Heart left ventricle (tissue), 16 donors: Measurements from ENCODE around the gene ALDH1L1. TPM values are rescaled to one million over a fixed set of nuclear protein-coding genes. Genes with fewer than 3 reads are reported as not detected.

Experiments
- ATAC-seq, 4 donors: fragments of 200-7000 bp; cut with Tn5 transposase; one replicate each; pipeline ENCODE4 v1.9.1; 2020 to 2022; ENCODE audit warnings: moderate library complexity in 4 of 4, mild to moderate bottlenecking in 3 of 4, moderate number of reproducible peaks in 1 of 4
- DNase-seq, 5 donors: peaks; one replicate each; pipeline ENCODE4 v3.0.0-alpha.2; 2020
- H3K27ac ChIP-seq, 12 donors: fragments of 200-600 bp; sonication (generic) in 4 of 12; one replicate each; pipeline versions ENCODE4 v1.5.0 to v1.8.0; 2016 to 2022; ENCODE audit warnings: mild to moderate bottlenecking in 2 of 12
- H3K27me3 ChIP-seq, 9 donors: fragments of 200-600 bp; sonication (generic) in 2 of 9; one replicate each; pipeline versions ENCODE4 v1.5.1 to v1.8.0; 2016 to 2022; ENCODE audit warnings: mild to moderate bottlenecking in 3 of 9
- H3K36me3 ChIP-seq, 9 donors: fragments of 200-600 bp; sonication (generic) in 2 of 9; one replicate each; pipeline versions ENCODE4 v1.5.0 to v1.8.0; 2018 to 2022; ENCODE audit warnings: mild to moderate bottlenecking in 2 of 9
- H3K4me1 ChIP-seq, 12 donors: fragments of 200-600 bp; sonication (generic) in 4 of 12; one replicate each; pipeline versions ENCODE4 v1.5.0 to v1.8.0; 2016 to 2022; ENCODE audit warnings: mild to moderate bottlenecking in 3 of 12
- H3K4me3 ChIP-seq, 12 donors: fragments of 200-600 bp; sonication (generic) in 4 of 12; one replicate each; pipeline versions ENCODE4 v1.5.0 to v1.8.0; 2017 to 2022; ENCODE audit warnings: mild to moderate bottlenecking in 9 of 12, moderate library complexity in 4 of 12
- H3K9me3 ChIP-seq, 12 donors: fragments of 200-600 bp; sonication (generic) in 4 of 12; one replicate each; pipeline versions ENCODE4 v1.5.0 to v1.8.0; 2016 to 2022; ENCODE audit warnings: mild to moderate bottlenecking in 1 of 12
- POLR2A ChIP-seq, 2 donors: fragments of 450-650 bp; IDR thresholded peaks; one replicate each; pipeline ENCODE4 v1.6.1; 2017; ENCODE audit warnings: antibody characterized with exemption in 2 of 2, mild to moderate bottlenecking in 2 of 2, moderate library complexity in 2 of 2
- WGBS, 4 donors: extraction: QIAGEN DNeasy Blood & Tissue Kit in 2 of 4; methylation state at CpG; one replicate each; pipeline versions ENCODE4 v1.1.5 to v1.1.7; 2013 to 2018; 5-methylcytosine and 5-hydroxymethylcytosine counted together
- intact Hi-C, 10 donors: fragments of 100-400 bp; cut with DNase I; formaldehyde crosslinking; loops; one replicate each; pipeline versions ENCODE4 v1.11.1 to v1.14.2; 2022
- polyA plus RNA-seq, 2 donors: library from polyadenylated mRNA; stranded (reverse); fragments of 200-250 nt; gene quantifications; one replicate each; pipeline ENCODE4 v1.2.3, GENCODE V29; 2013
- total RNA-seq, 9 donors: library from RNA; depleted of rRNA in 2 of 9; stranded (reverse); fragments of >200 nt in 2 of 9; fragmentation: NEBNext Ultra II Directional in 3 of 9; extraction: Animal tissue kit (Norgen Biotek cat#: 25700) in 3 of 9; gene quantifications; one replicate each; pipeline versions ENCODE4 v1.1.0 to v1.2.4, GENCODE V29; 2016 to 2023
- TF ChIP-seq, protein P1 (sequence below), 12 donors: fragments of 200-600 bp; sonication (generic) in 4 of 12; IDR thresholded peaks; one replicate each; pipeline versions ENCODE4 v1.5.0 to v1.8.0; 2018 to 2022; ENCODE audit warnings: antibody characterized with exemption in 12 of 12, mild to moderate bottlenecking in 5 of 12
- donor health status: ischemic (EF 13 %, LVEDD 7.1; RV severe dilation, severe dysfunction).
- donor health status: healthy with polysubstance abuse.
- donor health status: DM: no; HTN: yes; CAD: no.
- donor health status: DM: no; HTN: no; CAD: no.
- donor health status: ischemic (EF 25% LVEDD 6.9; RV normal size, moderate dysfunction).
- donor health status: ischemic (EF 25% LVEDD 5.7; RV mildly dilated, moderate dysfunction).
- donor health status: healthy.
- donor health status: DM: yes; HTN: yes; CAD: no.
- donor health status: ischemic (EF 35%, LVEDD 5.7; RV mildly dilated, moderate dysfunction).
- donor health status: nonischemic (EF 11% LVEDD 7.7; RV severe dilation, severe dysfunction).
- donor health status: DM: yes; HTN: yes; CAD: no.
- donor health status: PGD.
- donor health status: ischemic (EF 29% LVEDD 5.4; RV normal size, mild dysfunction).
- donor health status: nonischemic (EF 23%, LVEDD 6.1; RV moderate dilation, normal function).

Gene ALDH1L1
- total and polyA plus RNA-seq, 11 donors = 13.4 to 74.1 (median 29.0) TPM

GRCh38 chr3:126187920-126188319, 7.5 kb upstream of the ALDH1L1 start:
- Histone ChIP-seq H3K27ac (no peak overlapping the region), H3K27me3 (peaks cover 0 to 1% (median 0%) of the 10 kb centered on the region in 9 donors), H3K9me3 (no peaks in the 10 kb centered on the region), H3K4me3 (no peak overlapping the region), H3K4me1 (peaks cover 0 to 9% (median 0%) of the 10 kb centered on the region in 12 donors), H3K36me3 (no peaks in the 10 kb centered on the region)
- ATAC-seq = no peak
- whole genome bisulfite sequencing, 4 donors = 83 to 93% (median 90%) methylated on average over 4 of the region's 4 CpGs
- intact Hi-C loops = no loop called here
- no peak for DNase-seq
- TF ChIP-seq, protein P1, sequence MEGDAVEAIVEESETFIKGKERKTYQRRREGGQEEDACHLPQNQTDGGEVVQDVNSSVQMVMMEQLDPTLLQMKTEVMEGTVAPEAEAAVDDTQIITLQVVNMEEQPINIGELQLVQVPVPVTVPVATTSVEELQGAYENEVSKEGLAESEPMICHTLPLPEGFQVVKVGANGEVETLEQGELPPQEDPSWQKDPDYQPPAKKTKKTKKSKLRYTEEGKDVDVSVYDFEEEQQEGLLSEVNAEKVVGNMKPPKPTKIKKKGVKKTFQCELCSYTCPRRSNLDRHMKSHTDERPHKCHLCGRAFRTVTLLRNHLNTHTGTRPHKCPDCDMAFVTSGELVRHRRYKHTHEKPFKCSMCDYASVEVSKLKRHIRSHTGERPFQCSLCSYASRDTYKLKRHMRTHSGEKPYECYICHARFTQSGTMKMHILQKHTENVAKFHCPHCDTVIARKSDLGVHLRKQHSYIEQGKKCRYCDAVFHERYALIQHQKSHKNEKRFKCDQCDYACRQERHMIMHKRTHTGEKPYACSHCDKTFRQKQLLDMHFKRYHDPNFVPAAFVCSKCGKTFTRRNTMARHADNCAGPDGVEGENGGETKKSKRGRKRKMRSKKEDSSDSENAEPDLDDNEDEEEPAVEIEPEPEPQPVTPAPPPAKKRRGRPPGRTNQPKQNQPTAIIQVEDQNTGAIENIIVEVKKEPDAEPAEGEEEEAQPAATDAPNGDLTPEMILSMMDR (IDR thresholded peaks at IDR 0.05) = no peak
- TF ChIP-seq POLR2A (IDR thresholded peaks at IDR 0.05) = no peak

DNA sequence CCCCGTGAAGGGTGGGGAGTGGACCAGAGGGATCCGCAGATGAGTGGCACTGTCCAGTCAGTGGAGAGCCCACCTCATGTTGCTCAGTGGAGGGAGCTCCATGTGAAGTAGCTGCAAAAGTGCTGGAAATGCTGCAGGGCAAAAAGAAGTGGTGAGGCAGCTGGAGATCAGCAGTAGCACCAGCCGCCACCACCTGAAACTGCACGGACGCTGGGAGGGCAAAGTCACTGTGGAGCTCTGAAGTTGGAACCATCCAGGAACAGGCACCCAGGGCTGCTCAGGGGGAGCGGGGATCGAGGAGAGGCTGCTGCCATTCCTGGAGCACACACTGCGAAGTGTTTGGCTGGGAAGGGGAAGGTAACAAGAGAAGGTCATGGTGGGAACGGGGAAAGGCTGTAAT, 6.4 kb upstream of the ALDH1L1 start:
- TF ChIP-seq POLR2A (IDR thresholded peaks at IDR 0.05) = no peak
- TF ChIP-seq, protein P1 (IDR thresholded peaks at IDR 0.05) = no peak
- no peak overlapping the region for H3K27ac ChIP-seq
- H3K4me3 ChIP-seq = no peak overlapping the region
- whole genome bisulfite sequencing, 4 donors = 91 to 95% (median 92%) methylated on average over 9 of the region's 9 CpGs
- peaks cover 0 to 7% (median 0%) of the 10 kb centered on the region in 9 donors for H3K27me3 ChIP-seq
- intact Hi-C loops = no loop called here
- DNase-seq (no peak), ATAC-seq (no peak)
- peaks cover 0 to 13% (median 0%) of the 10 kb centered on the region in 12 donors for H3K4me1 ChIP-seq
- H3K36me3 ChIP-seq = no peaks in the 10 kb centered on the region
- no peaks in the 10 kb centered on the region for H3K9me3 ChIP-seq

DNA sequence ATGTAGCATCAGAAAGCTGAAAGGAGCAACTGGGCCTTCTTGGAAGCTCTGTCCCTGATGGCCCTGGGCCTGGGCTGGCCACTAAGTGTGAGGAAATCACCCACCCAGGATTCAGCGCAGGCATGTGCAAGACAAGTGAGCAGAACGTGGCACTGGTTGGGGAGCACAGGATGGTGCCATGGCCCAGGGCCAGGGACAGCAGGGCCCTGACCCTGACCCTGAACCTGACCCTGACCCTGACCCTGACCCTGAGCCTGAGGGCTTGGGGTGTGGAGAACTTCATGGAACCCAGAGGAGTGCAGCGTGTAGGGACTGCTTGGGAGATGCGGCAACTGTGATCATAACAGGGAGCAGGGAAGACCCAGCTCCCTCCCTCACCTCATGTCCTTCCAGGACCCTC, 5.9 kb upstream of the ALDH1L1 start:
- DNase-seq (no peak), ATAC-seq (peak in 1 of 4 donors; percentile 10)
- Histone ChIP-seq H3K4me1 (peaks cover 0 to 18% (median under 1%) of the 10 kb centered on the region in 12 donors), H3K27ac (no peak overlapping the region), H3K4me3 (no peak overlapping the region), H3K36me3 (no peaks in the 10 kb centered on the region), H3K27me3 (peaks cover 0 to 9% (median 0%) of the 10 kb centered on the region in 9 donors), H3K9me3 (no peaks in the 10 kb centered on the region)
- TF ChIP-seq, protein P1 (IDR thresholded peaks at IDR 0.05) = no peak
- no peak for TF ChIP-seq POLR2A (IDR thresholded peaks at IDR 0.05)
- intact Hi-C loops = no loop called here
- 86 to 92% (median 90%) methylated on average over 4 of the region's 4 CpGs for WGBS, 4 donors

DNA sequence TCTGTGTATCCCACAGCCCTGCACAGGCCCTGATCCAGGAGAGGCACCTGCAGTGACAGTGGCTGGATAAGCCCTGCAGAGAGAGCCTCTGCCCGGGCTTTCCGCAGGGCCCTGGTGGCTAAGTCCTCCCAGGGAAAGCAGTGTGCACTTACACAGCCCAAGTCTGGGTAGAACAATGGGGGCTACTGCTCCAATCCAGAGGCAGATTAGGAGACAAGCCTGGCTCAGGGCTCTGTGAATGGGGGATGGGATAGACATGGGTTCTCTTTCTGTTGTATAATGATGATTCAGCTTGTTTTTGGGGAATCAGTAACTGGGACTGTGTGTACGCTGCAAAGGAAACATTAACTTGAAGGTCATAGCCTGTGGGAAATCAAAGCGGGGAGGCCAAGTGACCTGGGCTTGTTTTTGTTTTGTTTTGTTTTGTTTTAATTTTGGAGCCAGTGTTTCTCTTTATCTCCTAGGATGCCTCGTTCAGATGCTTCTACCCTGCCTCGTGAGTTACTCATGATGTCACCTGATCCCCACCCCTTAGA, 4.1 kb upstream of the ALDH1L1 start:
- no peak overlapping the region for H3K27ac ChIP-seq
- DNase-seq = no peak
- peaks cover 0 to 26% (median 0%) of the 10 kb centered on the region in 9 donors for H3K27me3 ChIP-seq
- H3K4me3 ChIP-seq = no peak overlapping the region
- 62 to 72% (median 65%) methylated on average over 6 of the region's 6 CpGs for WGBS, 4 donors
- no peaks in the 10 kb centered on the region for H3K36me3 ChIP-seq
- H3K9me3 ChIP-seq = no peaks in the 10 kb centered on the region
- intact Hi-C loops = no loop called here
- ATAC-seq = no peak
- peaks cover 0 to 26% (median 2%) of the 10 kb centered on the region in 12 donors for H3K4me1 ChIP-seq
- no peak for TF ChIP-seq POLR2A (IDR thresholded peaks at IDR 0.05)
- TF ChIP-seq, protein P1 (IDR thresholded peaks at IDR 0.05) = no peak
